SH-SY5Y (cell line): Measurements from ENCODE around the gene PIP4K2A.

Source experiments
- GATA2 ChIP-seq: IDR thresholded peaks from 2 replicates; pipeline ENCODE4 v1.6.1; 2011; ENCODE audit warnings: mild to moderate bottlenecking, low read depth, low read length
- GATA3 ChIP-seq: IDR thresholded peaks from 2 replicates; pipeline ENCODE4 v1.6.1; 2011; ENCODE audit warnings: low read depth, mild to moderate bottlenecking, low read length, moderate library complexity

- TF ChIP-seq GATA2 (no peak), GATA3 (no peak)
Measured at GRCh38 chr10:22504766-22505165, 209.6 kb downstream of the PIP4K2A start.
